Heart right ventricle (tissue), 16 donors: ENCODE data around the gene MACROD2. TPM values are rescaled to one million over a fixed set of nuclear protein-coding genes. Genes with fewer than 3 reads are reported as not detected.

Source experiments
- ATAC-seq, 8 donors: fragments of 200-7000 bp; cut with Tn5 transposase; one replicate each; pipeline ENCODE4 v1.9.1; 2020; ENCODE audit warnings: mild to moderate bottlenecking in 8 of 8, moderate library complexity in 8 of 8, moderate number of reproducible peaks in 1 of 8
- DNase-seq, 2 donors: peaks; one replicate each; pipeline ENCODE4 v3.0.0-alpha.2; 2020
- H3K27ac ChIP-seq, 10 donors: fragments of 200-600 bp; sonication (generic) in 2 of 10; one replicate each; pipeline versions ENCODE4 v1.5.0 to v1.8.0; 2020 to 2022; ENCODE audit warnings: mild to moderate bottlenecking in 3 of 10
- H3K27me3 ChIP-seq, 7 donors: fragments of 200-600 bp; one replicate each; pipeline ENCODE4 v1.8.0; 2021 to 2022; ENCODE audit warnings: mild to moderate bottlenecking in 2 of 7
- H3K36me3 ChIP-seq, 9 donors: fragments of 200-600 bp; sonication (generic) in 1 of 9; one replicate each; pipeline versions ENCODE4 v1.5.0 to v1.8.0; 2020 to 2022; ENCODE audit warnings: mild to moderate bottlenecking in 2 of 9
- H3K4me1 ChIP-seq, 9 donors: fragments of 200-600 bp; sonication (generic) in 1 of 9; one replicate each; pipeline versions ENCODE4 v1.5.0 to v1.8.0; 2020 to 2022; ENCODE audit warnings: mild to moderate bottlenecking in 4 of 9
- H3K4me3 ChIP-seq, 10 donors: fragments of 200-600 bp; sonication (generic) in 2 of 10; one replicate each; pipeline versions ENCODE4 v1.5.0 to v1.8.0; 2020 to 2022; ENCODE audit warnings: mild to moderate bottlenecking in 7 of 10, moderate library complexity in 2 of 10
- H3K9me3 ChIP-seq, 11 donors: fragments of 200-600 bp in 10 of 11; sonication (generic) in 2 of 11; one replicate each; pipeline versions ENCODE4 v1.5.0 to v1.8.0; 2013 to 2022; ENCODE audit warnings: mild to moderate bottlenecking in 2 of 11, control low read depth in 1 of 11, moderate library complexity in 1 of 11
- WGBS, 2 donors: extraction: QIAGEN DNeasy Blood & Tissue Kit; methylation state at CpG; one replicate each; pipeline ENCODE4 v1.1.7; 2013; ENCODE audit warnings: inconsistent platforms in 1 of 2; 5-methylcytosine and 5-hydroxymethylcytosine counted together
- intact Hi-C, 10 donors: fragments of 100-400 bp; cut with DNase I; formaldehyde crosslinking; loops; one replicate each; pipeline versions ENCODE4 v1.11.1 to v1.14.2; 2022
- polyA plus RNA-seq, 2 donors: library from polyadenylated mRNA; stranded (reverse); fragments of 200-250 nt; gene quantifications; one replicate each; pipeline ENCODE4 v1.2.3, GENCODE V29; 2013
- total RNA-seq, 10 donors: library from RNA; stranded (reverse); fragmentation: NEBNext Ultra II Directional in 3 of 10; extraction: Animal tissue kit (Norgen Biotek cat#: 25700) in 3 of 10; gene quantifications; one replicate each; pipeline versions ENCODE4 v1.2.1 to v1.2.4, GENCODE V29; 2021 to 2023
- TF ChIP-seq, protein P1 (sequence below), 9 donors: fragments of 200-600 bp; sonication (generic) in 2 of 9; IDR thresholded peaks; one replicate each; pipeline versions ENCODE4 v1.5.0 to v1.8.0; 2021 to 2022; ENCODE audit warnings: antibody characterized with exemption in 9 of 9, mild to moderate bottlenecking in 5 of 9, moderate library complexity in 1 of 9
- donor health status: Arrhythmogenic right ventricular cardiomyopathy.
- donor health status: ischemic (EF 13 %, LVEDD 7.1; RV severe dilation, severe dysfunction).
- donor health status: healthy with polysubstance abuse.
- donor health status: DM: no; HTN: yes; CAD: no.
- donor health status: DM: no; HTN: no; CAD: no.
- donor health status: ischemic (EF 25% LVEDD 6.9; RV normal size, moderate dysfunction).
- donor health status: ischemic (EF 25% LVEDD 5.7; RV mildly dilated, moderate dysfunction).
- donor health status: healthy.
- donor health status: DM: yes; HTN: yes; CAD: no.
- donor health status: Ischemic cardiomyopathy.
- donor health status: ischemic (EF 35%, LVEDD 5.7; RV mildly dilated, moderate dysfunction).
- donor health status: nonischemic (EF 11% LVEDD 7.7; RV severe dilation, severe dysfunction).
- donor health status: DM: yes; HTN: yes; CAD: no.
- donor health status: PGD.
- donor health status: ischemic (EF 29% LVEDD 5.4; RV normal size, mild dysfunction).
- donor health status: nonischemic (EF 23%, LVEDD 6.1; RV moderate dilation, normal function).

Gene MACROD2
- total and polyA plus RNA-seq, 12 donors, result 0.28 to 6.4 (median 4.1) TPM

DNA sequence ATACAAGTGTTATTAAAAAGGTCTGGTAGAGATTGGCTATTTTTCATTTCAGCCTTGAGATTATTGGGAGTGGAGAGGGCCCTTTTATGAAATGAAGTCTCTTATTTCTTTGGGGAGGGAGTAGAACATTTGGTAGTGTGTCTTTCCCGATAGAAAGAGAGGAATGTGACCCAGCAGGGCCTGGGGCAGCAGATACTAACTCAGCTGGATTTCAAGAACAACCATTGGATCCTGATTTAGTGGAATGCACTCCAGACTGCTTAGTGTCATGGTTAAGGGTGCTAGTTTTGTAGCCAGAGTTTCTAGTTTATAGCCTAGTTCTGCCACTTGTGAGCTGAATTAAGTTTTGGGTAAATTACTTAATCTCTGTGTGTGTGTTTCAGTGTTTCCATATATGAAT lies 360.5 kb downstream of the MACROD2 start:
- H3K4me3 ChIP-seq, result no peak overlapping the region
- no peaks in the 10 kb centered on the region for H3K36me3 ChIP-seq
- DNase-seq (no peak), ATAC-seq (no peak)
- WGBS, 2 donors, result 30 to 50% methylated on average over 1 of the region's 1 CpG
- no peak overlapping the region for H3K27ac ChIP-seq
- H3K9me3 ChIP-seq, result peaks cover 0 to 14% (median 0%) of the 10 kb centered on the region in 11 donors
- intact Hi-C loops, result no loop called here
- no peaks in the 10 kb centered on the region for H3K4me1 ChIP-seq
- TF ChIP-seq, protein P1, sequence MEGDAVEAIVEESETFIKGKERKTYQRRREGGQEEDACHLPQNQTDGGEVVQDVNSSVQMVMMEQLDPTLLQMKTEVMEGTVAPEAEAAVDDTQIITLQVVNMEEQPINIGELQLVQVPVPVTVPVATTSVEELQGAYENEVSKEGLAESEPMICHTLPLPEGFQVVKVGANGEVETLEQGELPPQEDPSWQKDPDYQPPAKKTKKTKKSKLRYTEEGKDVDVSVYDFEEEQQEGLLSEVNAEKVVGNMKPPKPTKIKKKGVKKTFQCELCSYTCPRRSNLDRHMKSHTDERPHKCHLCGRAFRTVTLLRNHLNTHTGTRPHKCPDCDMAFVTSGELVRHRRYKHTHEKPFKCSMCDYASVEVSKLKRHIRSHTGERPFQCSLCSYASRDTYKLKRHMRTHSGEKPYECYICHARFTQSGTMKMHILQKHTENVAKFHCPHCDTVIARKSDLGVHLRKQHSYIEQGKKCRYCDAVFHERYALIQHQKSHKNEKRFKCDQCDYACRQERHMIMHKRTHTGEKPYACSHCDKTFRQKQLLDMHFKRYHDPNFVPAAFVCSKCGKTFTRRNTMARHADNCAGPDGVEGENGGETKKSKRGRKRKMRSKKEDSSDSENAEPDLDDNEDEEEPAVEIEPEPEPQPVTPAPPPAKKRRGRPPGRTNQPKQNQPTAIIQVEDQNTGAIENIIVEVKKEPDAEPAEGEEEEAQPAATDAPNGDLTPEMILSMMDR (IDR thresholded peaks at IDR 0.05), result no peak
- no peaks in the 10 kb centered on the region for H3K27me3 ChIP-seq

DNA sequence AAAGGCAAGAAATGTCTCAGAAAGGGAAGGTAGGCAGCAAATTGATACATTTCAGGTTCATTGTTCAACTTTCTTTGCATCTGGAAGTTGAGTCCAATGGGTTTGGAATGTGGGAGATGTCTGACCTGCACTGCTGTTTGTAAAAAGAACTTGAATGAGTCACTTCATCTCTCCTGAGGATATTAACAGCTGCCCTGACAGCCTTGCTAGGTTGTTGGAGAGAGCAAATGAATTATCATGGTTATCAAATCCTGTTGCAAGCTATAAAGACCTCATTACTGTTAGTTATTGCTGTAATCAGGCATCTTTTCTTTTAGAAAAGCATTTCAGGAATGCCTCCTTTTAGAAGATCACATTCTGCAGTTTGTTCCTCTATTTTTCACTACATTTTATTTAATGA lies 365.1 kb downstream of the MACROD2 start:
- ATAC-seq, result no peak
- no peak overlapping the region for H3K27ac ChIP-seq
- intact Hi-C loops, result no loop called here
- TF ChIP-seq, protein P1 (IDR thresholded peaks at IDR 0.05), result no peak
- peaks cover 0 to 31% (median 2%) of the 10 kb centered on the region in 11 donors for H3K9me3 ChIP-seq
- no peak overlapping the region for H3K4me3 ChIP-seq
- DNase-seq, result no peak
- no peaks in the 10 kb centered on the region for H3K36me3 ChIP-seq
- H3K4me1 ChIP-seq, result no peaks in the 10 kb centered on the region
- H3K27me3 ChIP-seq, result no peaks in the 10 kb centered on the region

DNA sequence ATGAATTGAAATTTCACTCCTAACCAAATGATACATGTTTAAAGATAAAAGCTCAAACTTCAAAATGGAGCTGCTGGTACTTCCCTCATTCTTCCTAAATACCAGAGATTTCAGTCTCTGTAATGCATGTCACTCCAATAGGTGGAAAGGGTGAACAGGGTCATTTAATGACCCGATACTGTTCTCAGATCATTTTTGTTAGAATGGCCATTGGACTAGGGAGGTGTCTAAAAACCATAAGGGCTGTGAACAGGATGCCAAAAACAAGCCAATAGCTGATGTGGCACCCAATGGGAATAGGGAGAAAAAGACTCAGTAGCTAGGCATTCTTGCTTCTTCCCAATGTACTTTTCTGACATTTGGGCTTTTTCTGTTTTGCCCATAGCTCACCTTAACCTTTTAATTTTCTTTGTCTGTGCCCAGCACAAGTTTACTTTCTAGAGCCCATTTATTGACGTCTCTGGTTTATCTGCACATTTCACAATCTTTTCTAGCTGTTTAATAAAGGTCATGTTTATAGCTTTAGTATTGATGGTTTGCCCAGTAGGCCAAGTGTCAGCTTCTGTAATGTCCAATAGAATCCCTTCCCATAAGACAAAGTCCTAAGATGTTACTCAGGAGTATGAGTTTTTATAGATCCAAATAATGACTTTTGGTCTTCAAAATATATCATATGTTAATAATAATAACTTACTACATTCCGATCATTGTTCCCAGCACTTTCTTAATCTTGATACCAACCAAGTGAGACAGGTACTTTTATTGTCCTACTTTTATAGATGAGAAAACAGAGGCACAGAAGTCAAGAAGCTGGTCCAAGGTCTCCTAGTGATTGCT lies 366.4 kb downstream of the MACROD2 start:
- ATAC-seq (no peak), DNase-seq (no peak)
- WGBS, 2 donors, result 86 to 94% methylated on average over 3 of the region's 3 CpGs
- Histone ChIP-seq H3K9me3 (peaks cover 0 to 40% (median 2%) of the 10 kb centered on the region in 11 donors), H3K4me3 (no peak overlapping the region), H3K4me1 (no peaks in the 10 kb centered on the region), H3K27ac (no peak overlapping the region), H3K27me3 (no peaks in the 10 kb centered on the region), H3K36me3 (no peaks in the 10 kb centered on the region)
- intact Hi-C loops, result no loop called here
- TF ChIP-seq, protein P1 (IDR thresholded peaks at IDR 0.05), result no peak

DNA sequence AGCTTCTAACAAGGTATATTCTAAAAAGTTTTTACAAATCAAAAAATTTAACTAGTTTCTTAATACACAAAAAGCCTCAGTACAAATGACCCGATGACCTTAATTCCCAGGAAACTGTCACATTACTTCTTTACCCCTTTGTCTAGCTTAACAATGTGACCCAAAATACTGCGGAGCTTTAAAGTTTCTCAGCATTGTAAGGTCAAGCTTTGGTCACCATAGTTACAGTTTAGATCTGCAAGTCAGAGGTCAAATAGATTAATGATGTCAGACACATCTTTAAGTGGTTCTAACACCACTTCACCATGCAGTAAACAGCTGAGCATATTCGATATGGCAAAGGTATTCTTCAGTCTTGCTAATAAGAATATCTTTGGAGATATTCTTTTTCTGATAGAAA lies 378.9 kb downstream of the MACROD2 start:
- no peaks in the 10 kb centered on the region for H3K27me3 ChIP-seq
- DNase-seq, result no peak
- intact Hi-C loops, result no loop called here
- TF ChIP-seq, protein P1 (IDR thresholded peaks at IDR 0.05), result no peak
- H3K9me3 ChIP-seq, result no peaks in the 10 kb centered on the region
- no peak overlapping the region for H3K4me3 ChIP-seq
- H3K27ac ChIP-seq, result no peak overlapping the region
- WGBS, 2 donors, result 53 to 62% methylated on average over 3 of the region's 3 CpGs
- H3K4me1 ChIP-seq, result no peaks in the 10 kb centered on the region
- ATAC-seq, result no peak
- no peaks in the 10 kb centered on the region for H3K36me3 ChIP-seq
